ENCODE results near the gene AOC2.

DNA sequence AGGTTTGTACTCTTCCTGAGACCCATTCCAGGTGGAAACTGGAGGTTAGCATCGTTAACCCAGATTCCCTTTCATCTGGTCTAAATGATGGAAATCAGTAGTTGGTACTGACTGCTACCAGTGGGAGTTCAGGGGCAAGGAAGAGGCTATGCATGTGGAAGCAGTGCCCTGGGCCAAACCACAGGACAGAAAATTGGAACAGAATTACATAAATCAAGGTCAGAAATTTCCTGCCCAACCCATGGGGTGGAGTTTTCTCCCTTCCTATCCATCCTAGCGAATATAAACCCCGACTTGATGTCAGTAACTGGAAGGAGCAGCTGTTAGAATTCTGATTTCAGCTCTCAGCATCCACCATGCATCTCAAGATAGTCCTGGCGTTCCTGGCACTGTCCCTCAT, at the start of gene AOC2:
- TF ChIP-seq, protein P1, sequence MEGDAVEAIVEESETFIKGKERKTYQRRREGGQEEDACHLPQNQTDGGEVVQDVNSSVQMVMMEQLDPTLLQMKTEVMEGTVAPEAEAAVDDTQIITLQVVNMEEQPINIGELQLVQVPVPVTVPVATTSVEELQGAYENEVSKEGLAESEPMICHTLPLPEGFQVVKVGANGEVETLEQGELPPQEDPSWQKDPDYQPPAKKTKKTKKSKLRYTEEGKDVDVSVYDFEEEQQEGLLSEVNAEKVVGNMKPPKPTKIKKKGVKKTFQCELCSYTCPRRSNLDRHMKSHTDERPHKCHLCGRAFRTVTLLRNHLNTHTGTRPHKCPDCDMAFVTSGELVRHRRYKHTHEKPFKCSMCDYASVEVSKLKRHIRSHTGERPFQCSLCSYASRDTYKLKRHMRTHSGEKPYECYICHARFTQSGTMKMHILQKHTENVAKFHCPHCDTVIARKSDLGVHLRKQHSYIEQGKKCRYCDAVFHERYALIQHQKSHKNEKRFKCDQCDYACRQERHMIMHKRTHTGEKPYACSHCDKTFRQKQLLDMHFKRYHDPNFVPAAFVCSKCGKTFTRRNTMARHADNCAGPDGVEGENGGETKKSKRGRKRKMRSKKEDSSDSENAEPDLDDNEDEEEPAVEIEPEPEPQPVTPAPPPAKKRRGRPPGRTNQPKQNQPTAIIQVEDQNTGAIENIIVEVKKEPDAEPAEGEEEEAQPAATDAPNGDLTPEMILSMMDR (IDR thresholded peaks at IDR 0.05 in 2 of 3, conservative IDR thresholded peaks at IDR 0.05 in 1 of 3; ENCODE audit: insufficient read depth in 2 of 3, low read depth in 1 of 3, low read length in 3 of 3): no peak
- TF ChIP-seq, protein P2, sequence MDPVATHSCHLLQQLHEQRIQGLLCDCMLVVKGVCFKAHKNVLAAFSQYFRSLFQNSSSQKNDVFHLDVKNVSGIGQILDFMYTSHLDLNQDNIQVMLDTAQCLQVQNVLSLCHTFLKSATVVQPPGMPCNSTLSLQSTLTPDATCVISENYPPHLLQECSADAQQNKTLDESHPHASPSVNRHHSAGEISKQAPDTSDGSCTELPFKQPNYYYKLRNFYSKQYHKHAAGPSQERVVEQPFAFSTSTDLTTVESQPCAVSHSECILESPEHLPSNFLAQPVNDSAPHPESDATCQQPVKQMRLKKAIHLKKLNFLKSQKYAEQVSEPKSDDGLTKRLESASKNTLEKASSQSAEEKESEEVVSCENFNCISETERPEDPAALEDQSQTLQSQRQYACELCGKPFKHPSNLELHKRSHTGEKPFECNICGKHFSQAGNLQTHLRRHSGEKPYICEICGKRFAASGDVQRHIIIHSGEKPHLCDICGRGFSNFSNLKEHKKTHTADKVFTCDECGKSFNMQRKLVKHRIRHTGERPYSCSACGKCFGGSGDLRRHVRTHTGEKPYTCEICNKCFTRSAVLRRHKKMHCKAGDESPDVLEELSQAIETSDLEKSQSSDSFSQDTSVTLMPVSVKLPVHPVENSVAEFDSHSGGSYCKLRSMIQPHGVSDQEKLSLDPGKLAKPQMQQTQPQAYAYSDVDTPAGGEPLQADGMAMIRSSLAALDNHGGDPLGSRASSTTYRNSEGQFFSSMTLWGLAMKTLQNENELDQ (CRISPR knock-in tag; IDR thresholded peaks at IDR 0.05; ENCODE audit: borderline replicate concordance): no peak
- TF ChIP-seq ZFP36 (IDR thresholded peaks at IDR 0.05; ENCODE audit: low read depth, low read length, partially characterized antibody): no peak
- no peak for TF ChIP-seq MAZ (CRISPR knock-in tag; conservative IDR thresholded peaks at IDR 0.05 in 1 of 2, IDR thresholded peaks at IDR 0.05 in 1 of 2)
- TF ChIP-seq ZNF445 (CRISPR knock-in tag; IDR thresholded peaks at IDR 0.05; ENCODE audit: low read depth): no peak
- TF ChIP-seq MED1 (CRISPR knock-in tag; IDR thresholded peaks at IDR 0.05; ENCODE audit: borderline replicate concordance): no peak
- TF ChIP-seq EZH2 (IDR thresholded peaks at IDR 0.05; ENCODE audit: borderline replicate concordance, low read depth, low read length): no peak
- TF ChIP-seq ZNF282 (CRISPR knock-in tag; IDR thresholded peaks at IDR 0.05): no peak
- TF ChIP-seq, protein P3, sequence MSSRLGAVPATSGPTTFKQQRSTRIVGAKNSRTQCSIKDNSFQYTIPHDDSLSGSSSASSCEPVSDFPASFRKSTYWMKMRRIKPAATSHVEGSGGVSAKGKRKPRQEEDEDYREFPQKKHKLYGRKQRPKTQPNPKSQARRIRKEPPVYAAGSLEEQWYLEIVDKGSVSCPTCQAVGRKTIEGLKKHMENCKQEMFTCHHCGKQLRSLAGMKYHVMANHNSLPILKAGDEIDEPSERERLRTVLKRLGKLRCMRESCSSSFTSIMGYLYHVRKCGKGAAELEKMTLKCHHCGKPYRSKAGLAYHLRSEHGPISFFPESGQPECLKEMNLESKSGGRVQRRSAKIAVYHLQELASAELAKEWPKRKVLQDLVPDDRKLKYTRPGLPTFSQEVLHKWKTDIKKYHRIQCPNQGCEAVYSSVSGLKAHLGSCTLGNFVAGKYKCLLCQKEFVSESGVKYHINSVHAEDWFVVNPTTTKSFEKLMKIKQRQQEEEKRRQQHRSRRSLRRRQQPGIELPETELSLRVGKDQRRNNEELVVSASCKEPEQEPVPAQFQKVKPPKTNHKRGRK (tag; IDR thresholded peaks at IDR 0.05): no peak
- TF ChIP-seq ZBTB17 (CRISPR knock-in tag; IDR thresholded peaks at IDR 0.05): no peak
- no peak for TF ChIP-seq POU5F1 (IDR thresholded peaks at IDR 0.05; ENCODE audit: borderline replicate concordance, low read depth, low read length, partially characterized antibody)
- TF ChIP-seq MAX (CRISPR knock-in tag; IDR thresholded peaks at IDR 0.05): no peak
- TF ChIP-seq FOXA1 (IDR thresholded peaks at IDR 0.05; ENCODE audit: borderline replicate concordance): no peak
